T follicular helper cell (primary cell): Measurements from ENCODE around the gene ZFTA.
A peak's percentile ranks its signal among the peaks of the same experiment; 100 is the strongest.
"Not testable (repeated sequence)": the region's sequence is repeated elsewhere in the genome, so short reads cannot be mapped to it uniquely, and the experiment has no call there.

Experiments used
- DNase-seq: peaks from one replicate; pipeline ENCODE4 v3.0.0-alpha.2; 2020; ENCODE audit warnings: low read depth

Gene ZFTA

GRCh38 chr11:63775191-63775590 is 6.6 kb upstream of the ZFTA start:
- no peak for DNase-seq

- not testable (repeated sequence) for DNase-seq
These were observed 3.3 kb upstream of the ZFTA start for GRCh38 chr11:63771741-63772318.

DNA sequence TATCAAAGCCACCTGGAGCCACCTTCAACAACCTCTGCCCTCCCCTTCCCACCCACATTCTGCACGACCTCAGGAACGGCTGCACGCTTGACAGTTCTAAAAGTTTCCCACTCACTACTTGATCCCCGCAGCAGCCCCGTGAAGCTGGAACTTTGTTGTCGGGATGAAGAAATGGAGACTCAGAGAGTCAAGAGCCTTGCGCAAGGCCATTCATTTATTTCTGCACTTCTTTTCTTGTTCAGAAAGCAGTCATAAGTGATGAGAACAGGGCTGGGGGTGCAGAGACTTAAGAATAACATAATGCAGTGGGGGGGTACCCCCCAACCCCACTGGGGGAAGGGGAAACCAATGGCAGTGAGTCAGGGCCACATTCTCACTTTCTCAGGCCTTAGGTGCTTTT is 2.2 kb upstream of the ZFTA start:
- no peak for DNase-seq

GRCh38 chr11:63769714-63770455 is 1.3 kb upstream of the ZFTA start:
- no peak for DNase-seq

- DNase-seq = no peak
These were observed 603 bp upstream of the ZFTA start for GRCh38 chr11:63769042-63769713.

DNA sequence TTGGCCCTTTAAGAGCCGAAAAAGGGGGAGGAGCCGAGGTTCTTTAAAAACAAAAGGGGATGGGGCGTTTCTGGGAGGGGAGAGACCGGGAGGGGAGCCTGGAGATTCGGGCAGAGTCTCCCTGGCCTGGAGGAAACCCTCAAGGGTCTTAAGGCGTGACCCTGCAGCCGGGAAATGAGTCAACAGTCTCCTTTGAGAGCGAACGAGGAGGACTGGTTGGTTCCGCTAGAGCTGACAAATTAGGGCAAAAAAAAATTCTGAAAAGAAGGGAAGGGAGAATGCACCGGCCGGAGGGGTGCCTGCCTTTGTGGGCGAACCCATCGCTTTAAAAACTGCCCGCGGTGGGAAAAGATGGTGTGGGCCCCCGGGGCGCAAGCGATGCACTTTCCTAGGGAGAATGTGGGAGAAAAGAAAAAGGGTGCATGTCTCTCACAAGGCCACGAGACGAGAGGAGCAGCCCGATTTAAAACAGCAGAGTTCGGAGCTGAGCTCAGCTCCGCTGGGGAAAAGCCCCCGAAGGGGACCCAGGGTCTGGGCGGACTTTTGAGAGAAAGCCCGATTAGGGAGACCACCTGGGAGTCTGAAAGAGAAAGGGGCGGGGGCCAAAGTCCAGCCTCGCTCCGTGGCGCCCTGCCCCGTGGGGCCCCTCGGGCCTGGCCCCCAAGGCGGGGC is 874 bp downstream of the ZFTA start:
- DNase-seq = peak; percentile 15

- DNase-seq = no peak
These were observed 1.4 kb downstream of the ZFTA start for GRCh38 chr11:63767267-63767564.

GRCh38 chr11:63766531-63767235 is 1.9 kb downstream of the ZFTA start:
- DNase-seq = no peak

- no peak for DNase-seq
These were observed 2.8 kb downstream of the ZFTA start for GRCh38 chr11:63765688-63766241.

GRCh38 chr11:63764679-63765647 is 3.6 kb downstream of the ZFTA start:
- DNase-seq = no peak

DNA sequence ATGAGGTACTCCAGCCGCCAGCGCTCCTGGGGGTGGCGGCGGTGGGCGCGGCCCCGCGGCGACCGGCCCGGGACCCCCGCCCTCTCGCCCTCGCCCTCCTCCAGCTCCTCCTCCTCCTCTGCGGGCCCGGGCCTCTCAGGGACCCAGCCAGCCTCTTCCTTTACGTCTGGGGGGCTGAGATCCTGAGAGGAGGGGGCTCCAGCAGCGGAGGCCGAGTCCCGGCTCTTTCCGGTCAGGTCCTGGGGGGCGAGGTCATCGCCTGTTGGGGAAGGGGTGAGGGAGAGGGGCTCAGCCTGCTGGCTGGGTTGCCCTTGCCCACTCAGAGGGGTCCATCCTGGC is 4.3 kb downstream of the ZFTA start:
- no peak for DNase-seq

GRCh38 chr11:63763496-63764339 is 4.9 kb downstream of the ZFTA start:
- no peak for DNase-seq

DNA sequence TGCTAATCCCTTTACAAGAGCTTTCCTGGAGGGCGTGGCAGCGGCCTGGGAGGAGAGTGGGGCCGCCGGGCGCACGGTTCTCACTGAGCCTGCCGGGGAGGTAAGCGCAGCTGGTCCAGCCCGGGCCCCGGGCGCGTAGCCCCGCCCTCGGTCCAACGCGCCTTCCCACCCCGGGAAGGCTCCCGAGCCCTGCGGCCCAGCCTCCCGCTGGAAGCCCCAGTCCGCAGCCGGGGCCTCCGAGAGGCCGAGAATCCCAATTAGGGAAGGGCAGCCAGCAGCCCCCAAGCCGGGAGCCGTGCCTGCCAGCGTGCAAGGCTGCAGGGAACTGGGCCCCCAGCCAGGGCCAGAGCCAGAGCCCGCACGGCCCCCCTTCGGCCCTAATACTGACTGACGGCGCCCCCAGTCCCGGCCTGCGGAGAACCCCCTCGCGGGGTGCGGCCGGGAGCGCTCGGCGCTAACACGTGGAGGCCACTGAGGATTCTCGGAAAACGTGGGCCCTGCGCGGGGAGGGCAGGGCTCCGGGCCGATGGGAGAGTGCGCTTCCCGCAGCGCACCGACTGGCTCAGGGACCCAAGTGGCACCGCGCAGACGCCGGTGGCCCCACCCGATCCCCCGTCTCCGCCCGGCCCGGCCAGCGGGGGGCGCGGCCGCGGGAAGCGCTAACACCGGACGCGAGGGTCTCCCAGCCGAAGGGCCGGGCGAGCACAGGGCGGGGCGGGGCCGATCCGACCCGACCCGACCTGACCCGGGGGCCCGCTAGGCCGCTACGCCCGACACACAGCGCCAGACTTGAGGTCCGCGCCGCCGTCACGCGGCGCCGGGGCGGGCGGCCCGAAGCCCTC is 5.7 kb downstream of the ZFTA start:
- DNase-seq = no peak

GRCh38 chr11:63761931-63762653 is 6.5 kb downstream of the ZFTA start:
- no peak for DNase-seq

DNA sequence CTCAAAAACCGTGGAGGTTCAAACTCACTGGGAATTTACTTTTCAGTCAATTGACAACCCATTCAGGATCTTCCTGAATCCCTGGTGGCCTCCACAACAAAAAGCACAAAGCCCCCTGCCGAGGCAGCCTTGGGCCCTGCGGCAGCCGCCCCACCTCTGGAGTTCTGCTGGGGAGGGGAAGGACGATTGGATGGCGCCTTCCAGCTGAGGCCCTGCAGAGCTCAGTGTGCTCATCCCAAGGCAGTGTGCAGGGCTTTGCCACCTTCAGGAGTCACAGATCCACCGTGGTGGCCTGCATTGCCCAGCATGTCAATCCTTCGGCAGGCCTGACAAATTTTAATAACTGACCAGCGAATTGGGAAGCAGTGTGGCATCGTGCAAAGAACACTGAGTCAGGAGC is 7.4 kb downstream of the ZFTA start:
- no peak for DNase-seq

DNA sequence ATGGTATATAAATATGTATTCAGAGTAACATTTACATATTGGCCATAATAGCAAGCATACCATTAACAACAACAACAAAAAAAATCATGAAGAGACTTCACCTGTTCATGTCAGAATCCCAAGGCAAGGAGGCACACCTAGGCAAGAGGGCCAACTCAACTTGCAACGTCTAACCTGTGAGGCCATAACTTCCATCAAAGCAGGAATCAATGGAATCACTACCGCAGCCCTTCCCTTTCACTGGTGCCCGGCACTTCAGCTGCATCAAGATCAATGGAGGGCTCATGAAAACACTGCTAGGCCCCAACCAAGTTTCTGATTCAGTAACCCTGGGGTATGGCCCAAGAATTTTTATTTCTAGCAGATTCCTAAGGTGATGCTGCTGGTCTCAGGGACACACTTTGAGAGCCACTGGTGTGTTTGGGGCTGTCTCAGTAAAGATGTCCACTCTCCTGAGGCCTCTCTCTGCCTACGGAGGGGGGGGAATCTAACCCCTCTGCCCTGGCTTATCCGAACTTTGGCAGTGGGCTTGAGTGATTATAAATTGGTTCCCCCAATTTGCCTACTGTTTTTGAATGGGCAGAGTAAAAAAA is 8.0 kb downstream of the ZFTA start:
- DNase-seq = no peak

DNA sequence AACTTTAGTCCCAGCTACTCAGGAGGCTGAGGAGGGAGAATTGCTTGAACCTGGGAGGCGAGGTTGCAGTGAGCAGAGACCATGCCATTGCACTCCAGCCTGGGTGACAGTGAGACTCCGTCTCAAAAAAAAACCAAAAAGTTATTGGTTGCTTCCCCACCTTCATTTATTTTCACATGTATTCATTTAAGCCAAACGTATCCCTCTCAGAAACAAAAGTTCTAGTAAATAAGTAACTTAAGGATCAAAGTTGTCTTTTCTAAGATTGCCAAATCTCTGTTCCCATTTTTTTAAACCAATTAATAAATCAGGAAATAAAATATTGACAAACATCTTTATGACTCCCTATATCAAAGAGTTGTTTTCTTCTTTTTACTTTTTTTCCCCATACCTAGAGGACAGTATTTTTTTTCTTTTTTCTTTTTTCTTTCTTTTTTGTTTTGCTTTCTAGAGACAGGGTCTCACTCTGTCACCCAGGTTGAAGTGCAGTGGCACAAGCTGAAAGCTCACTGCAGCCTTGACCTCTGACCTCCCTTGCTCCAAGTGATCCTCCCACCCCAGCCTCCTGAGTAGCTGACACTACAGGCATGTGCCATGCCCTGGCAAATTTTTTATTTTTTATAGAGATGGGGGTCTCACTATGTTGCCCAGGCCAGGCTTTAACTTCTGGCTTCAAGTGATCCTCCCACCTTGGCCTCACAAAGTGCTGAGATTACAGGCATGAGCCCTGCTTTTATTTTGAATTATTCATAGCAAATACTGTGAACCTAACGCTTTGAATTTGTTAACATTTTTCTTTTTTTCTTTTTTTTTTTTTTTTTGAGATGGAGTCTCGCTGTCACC is 11.4 kb downstream of the ZFTA start:
- DNase-seq = no peak
